ENCODE results near the gene TMEM145. TPM values are rescaled to one million over a fixed set of nuclear protein-coding genes. Genes with fewer than 3 reads are reported as not detected.

TMEM145 gene
- polyA plus RNA-seq, 1 donor (not counting 4 experiments of a cell fraction or from before 2014, with no cell fraction given) = not detected

DNA sequence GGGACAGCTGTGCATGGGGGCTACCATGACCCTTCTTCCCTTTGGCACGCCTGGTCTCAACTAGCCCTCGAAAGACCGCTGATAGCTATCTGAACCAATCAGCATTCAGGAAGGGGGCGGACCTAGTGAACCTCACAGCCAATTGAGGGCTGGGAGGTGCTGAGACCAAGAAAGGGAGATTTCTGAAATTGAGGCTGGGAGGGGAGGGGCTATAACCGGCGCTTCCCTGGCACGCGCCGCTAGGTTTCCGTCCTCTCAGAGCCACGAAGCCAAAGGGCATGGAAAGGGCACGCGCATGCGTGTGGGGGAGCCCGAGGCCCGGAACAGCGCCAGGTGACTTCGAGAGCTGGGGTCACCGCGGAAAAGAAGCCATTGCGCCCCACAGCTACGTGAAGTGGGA lies 6.5 kb upstream of the TMEM145 start:
- Histone ChIP-seq H3K4me2 (ENCODE audit: control insufficient read depth, extremely low read depth, insufficient read depth, low read depth, low read length) (no peak overlapping the region), H3K9me3 (ENCODE audit: control insufficient read depth, low read depth, low read length) (no peaks in the 10 kb centered on the region), H3K79me2 (ENCODE audit: control insufficient read depth, insufficient read depth, low read length) (no peaks in the 10 kb centered on the region), H3K4me1 (ENCODE audit: control insufficient read depth, extremely low read depth, insufficient read depth, low read length) (peaks cover 2% of the 10 kb centered on the region), H3K27me3 (ENCODE audit: control insufficient read depth, extremely low read depth, insufficient read depth, low read length) (no peaks in the 10 kb centered on the region), H3K27ac (ENCODE audit: control insufficient read depth, insufficient read depth, low read length) (no peak overlapping the region), H3K9me1 (ENCODE audit: control insufficient read depth, extremely low read depth, insufficient read depth, low read length) (no peaks in the 10 kb centered on the region), H2AFZ (ENCODE audit: control insufficient read depth, low read length) (no peak overlapping the region), H3K36me3 (ENCODE audit: control insufficient read depth in 2 of 2, extremely low read depth in 1 of 2, insufficient read depth in 2 of 2, low read length in 2 of 2) (no peaks in the 10 kb centered on the region), H3K9ac (ENCODE audit: control insufficient read depth, extremely low read depth, insufficient read depth, low read length) (no peak overlapping the region), H3K4me3 (ENCODE audit: control insufficient read depth in 2 of 3, extremely low read depth in 1 of 3, insufficient read depth in 2 of 3, low read depth in 1 of 3, low read length in 3 of 3) (no peak overlapping the region), H4K20me1 (ENCODE audit: control insufficient read depth, extremely low read depth, insufficient read depth, low read length) (no peaks in the 10 kb centered on the region)
- DNase-seq (ENCODE audit: low read depth, low spot score) (no peak), FAIRE-seq (no peak)
- no peak for TF ChIP-seq EZH2 (IDR thresholded peaks at IDR 0.05; ENCODE audit: low read length)
- TF ChIP-seq, protein P1, sequence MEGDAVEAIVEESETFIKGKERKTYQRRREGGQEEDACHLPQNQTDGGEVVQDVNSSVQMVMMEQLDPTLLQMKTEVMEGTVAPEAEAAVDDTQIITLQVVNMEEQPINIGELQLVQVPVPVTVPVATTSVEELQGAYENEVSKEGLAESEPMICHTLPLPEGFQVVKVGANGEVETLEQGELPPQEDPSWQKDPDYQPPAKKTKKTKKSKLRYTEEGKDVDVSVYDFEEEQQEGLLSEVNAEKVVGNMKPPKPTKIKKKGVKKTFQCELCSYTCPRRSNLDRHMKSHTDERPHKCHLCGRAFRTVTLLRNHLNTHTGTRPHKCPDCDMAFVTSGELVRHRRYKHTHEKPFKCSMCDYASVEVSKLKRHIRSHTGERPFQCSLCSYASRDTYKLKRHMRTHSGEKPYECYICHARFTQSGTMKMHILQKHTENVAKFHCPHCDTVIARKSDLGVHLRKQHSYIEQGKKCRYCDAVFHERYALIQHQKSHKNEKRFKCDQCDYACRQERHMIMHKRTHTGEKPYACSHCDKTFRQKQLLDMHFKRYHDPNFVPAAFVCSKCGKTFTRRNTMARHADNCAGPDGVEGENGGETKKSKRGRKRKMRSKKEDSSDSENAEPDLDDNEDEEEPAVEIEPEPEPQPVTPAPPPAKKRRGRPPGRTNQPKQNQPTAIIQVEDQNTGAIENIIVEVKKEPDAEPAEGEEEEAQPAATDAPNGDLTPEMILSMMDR (optimal IDR thresholded peaks at IDR 0.05 in 1 of 3, IDR thresholded peaks at IDR 0.05 in 1 of 3, conservative IDR thresholded peaks at IDR 0.05 in 1 of 3; ENCODE audit: extremely low read depth in 1 of 3, insufficient read depth in 2 of 3, low read length in 3 of 3) = no peak
- dilution Hi-C loops (cut with MboI; ENCODE audit: extremely low pct_ligation_motif_present, low sequenced_read_pairs) = no loop called here

DNA sequence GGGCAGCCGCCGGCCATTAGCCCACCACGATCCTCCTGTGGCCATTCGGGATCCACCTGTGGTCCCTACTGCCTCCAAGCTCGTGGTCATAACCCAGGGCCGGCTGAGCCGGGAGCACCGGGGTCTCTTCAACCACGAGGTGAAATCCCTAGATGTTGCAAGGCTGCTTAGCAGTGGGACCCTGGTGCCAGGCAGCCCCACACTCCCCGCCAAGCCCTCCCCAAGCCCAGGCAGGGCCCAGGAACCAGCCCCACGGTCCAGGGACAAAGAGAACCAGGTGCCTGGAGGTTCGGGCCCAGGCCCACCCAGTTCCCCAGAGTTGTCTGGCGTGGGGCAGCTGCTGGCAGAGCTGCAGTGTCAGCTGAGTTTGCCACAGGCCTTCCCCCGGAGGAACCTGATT lies 3.4 kb upstream of the TMEM145 start:
- peaks cover 27% of the 10 kb centered on the region for H3K27me3 ChIP-seq (ENCODE audit: control insufficient read depth, extremely low read depth, insufficient read depth, low read length)
- DNase-seq (ENCODE audit: low read depth, low spot score) (no peak), FAIRE-seq (no peak)
- H4K20me1 ChIP-seq (ENCODE audit: control insufficient read depth, extremely low read depth, insufficient read depth, low read length) = no peaks in the 10 kb centered on the region
- no peaks in the 10 kb centered on the region for H3K79me2 ChIP-seq (ENCODE audit: control insufficient read depth, insufficient read depth, low read length)
- TF ChIP-seq, protein P1 (optimal IDR thresholded peaks at IDR 0.05 in 1 of 3, IDR thresholded peaks at IDR 0.05 in 1 of 3, conservative IDR thresholded peaks at IDR 0.05 in 1 of 3; ENCODE audit: extremely low read depth in 1 of 3, insufficient read depth in 2 of 3, low read length in 3 of 3) = no peak
- TF ChIP-seq EZH2 (IDR thresholded peaks at IDR 0.05; ENCODE audit: low read length) = no peak
- H3K9ac ChIP-seq (ENCODE audit: control insufficient read depth, extremely low read depth, insufficient read depth, low read length) = no peak overlapping the region
- no peaks in the 10 kb centered on the region for H3K9me1 ChIP-seq (ENCODE audit: control insufficient read depth, extremely low read depth, insufficient read depth, low read length)
- H3K9me3 ChIP-seq (ENCODE audit: control insufficient read depth, low read depth, low read length) = no peaks in the 10 kb centered on the region
- no peaks in the 10 kb centered on the region for H3K36me3 ChIP-seq (ENCODE audit: control insufficient read depth in 2 of 2, extremely low read depth in 1 of 2, insufficient read depth in 2 of 2, low read length in 2 of 2)
- no peak overlapping the region for H3K27ac ChIP-seq (ENCODE audit: control insufficient read depth, insufficient read depth, low read length)
- H3K4me3 ChIP-seq (ENCODE audit: control insufficient read depth in 2 of 3, extremely low read depth in 1 of 3, insufficient read depth in 2 of 3, low read depth in 1 of 3, low read length in 3 of 3) = no peak overlapping the region
- no peak overlapping the region for H2AFZ ChIP-seq (ENCODE audit: control insufficient read depth, low read length)
- H3K4me2 ChIP-seq (ENCODE audit: control insufficient read depth, extremely low read depth, insufficient read depth, low read depth, low read length) = no peak overlapping the region
- dilution Hi-C loops (cut with MboI; ENCODE audit: extremely low pct_ligation_motif_present, low sequenced_read_pairs) = no loop called here
- no peaks in the 10 kb centered on the region for H3K4me1 ChIP-seq (ENCODE audit: control insufficient read depth, extremely low read depth, insufficient read depth, low read length)

Data from keratinocyte (primary cell).